H1 (cell line): ENCODE measurements around the gene TTC8. TPM values are rescaled to one million over a fixed set of nuclear protein-coding genes. Genes with fewer than 3 reads are reported as not detected.

Source experiments
- CTCF ChIA-PET: fragments of 300-600 bp; sonication (Branson Sonifier 250); formaldehyde crosslinking; loops from one replicate; lab custom pipeline; 2021; ENCODE audit not compliant: partially characterized antibody; lab: Charles Lee
- POLR2A ChIA-PET: fragments of 300-600 bp; sonication (Branson Sonifier 250); formaldehyde crosslinking; loops from one replicate; lab custom pipeline; 2021; ENCODE audit warnings: inconsistent platforms; ENCODE audit not compliant: partially characterized antibody; lab: Charles Lee
- DNase-seq, 2 experiments: peaks; one replicate each; pipeline versions ENCODE4 v3.0.0 to v3.0.0-alpha.2; 2010 to 2022; ENCODE audit warnings: low spot score in 2 of 2, low read depth in 1 of 2, mixed read lengths in 1 of 2
- FAIRE-seq: peaks from 2 replicates; lab custom pipeline; 2011; peaks lifted over from hg19 to GRCh38; lab: Jason Lieb, UNC
- H2AFZ ChIP-seq: 2 replicates; pipeline ENCODE4 v1.8.1; 2012; ENCODE audit warnings: low read length, inconsistent platforms
- H2AK5ac ChIP-seq: 2 replicates; pipeline ENCODE4 v1.6.1; 2013; ENCODE audit warnings: low read depth, low read length
- H2BK120ac ChIP-seq: replicated peaks from 2 replicates; pipeline ENCODE3; 2013; ENCODE audit warnings: low read depth, low read length, inconsistent platforms
- H2BK12ac ChIP-seq: 2 replicates; pipeline ENCODE4 v1.6.1; 2013; ENCODE audit warnings: low read depth, low read length
- H2BK15ac ChIP-seq: 2 replicates; pipeline ENCODE4 v1.6.1; 2013; ENCODE audit warnings: low read length
- H2BK20ac ChIP-seq: 2 replicates; pipeline ENCODE4 v1.6.1; 2013; ENCODE audit warnings: low read length
- H2BK5ac ChIP-seq: 2 replicates; pipeline ENCODE4 v1.6.1; 2013; ENCODE audit warnings: low read depth, low read length
- H3K14ac ChIP-seq: 2 replicates; pipeline ENCODE4 v1.6.1; 2013; ENCODE audit warnings: inconsistent platforms; ENCODE audit not compliant: insufficient read length
- H3K18ac ChIP-seq: 2 replicates; pipeline ENCODE4 v1.6.1; 2013; ENCODE audit warnings: low read length; ENCODE audit errors: extremely low read depth
- H3K23ac ChIP-seq: 2 replicates; pipeline ENCODE4 v1.6.1; 2013; ENCODE audit warnings: inconsistent platforms; ENCODE audit not compliant: insufficient read length
- H3K23me2 ChIP-seq: 2 replicates; pipeline ENCODE4 v1.6.1; 2013; ENCODE audit warnings: low read depth, low read length
- H3K27ac ChIP-seq: 2 replicates; pipeline ENCODE4 v1.6.1; 2011; ENCODE audit warnings: low read depth, low read length, inconsistent platforms
- H3K27me3 ChIP-seq, 4 experiments: replicated peaks in 1 of 4; 1 replicate in 1 of 4; 2 replicates in 3 of 4; pipeline versions ENCODE4 v1.6.1 to v1.8.1; 2011 to 2013; ENCODE audit warnings: low read length in 3 of 4, mild to moderate bottlenecking in 3 of 4, inconsistent platforms in 2 of 4, mixed read lengths in 2 of 4, moderate library complexity in 1 of 4; ENCODE audit not compliant: control insufficient read depth in 3 of 4, insufficient read depth in 3 of 4; ENCODE audit errors: extremely low read depth in 1 of 4
- H3K36me3 ChIP-seq, 4 experiments: 2 replicates each; pipeline versions ENCODE4 v1.6.1 to v1.8.1; 2011 to 2013; ENCODE audit warnings: mild to moderate bottlenecking in 4 of 4, low read length in 3 of 4, moderate library complexity in 2 of 4, control low read depth in 1 of 4, inconsistent platforms in 1 of 4; ENCODE audit not compliant: insufficient read depth in 4 of 4, control insufficient read depth in 2 of 4
- H3K4ac ChIP-seq: replicated peaks from 2 replicates; pipeline ENCODE3; 2013; ENCODE audit warnings: low read length, low read depth, mixed read lengths, inconsistent platforms; ENCODE audit not compliant: insufficient read length
- H3K4me1 ChIP-seq, 4 experiments: replicated peaks in 1 of 4; 1 replicate in 1 of 4; 2 replicates in 3 of 4; pipeline versions ENCODE4 v1.6.1 to v1.8.1; 2011 to 2013; ENCODE audit warnings: low read length in 3 of 4, inconsistent platforms in 2 of 4, mixed read lengths in 1 of 4; ENCODE audit not compliant: insufficient read depth in 4 of 4, control insufficient read depth in 3 of 4
- H3K4me2 ChIP-seq, 2 experiments: 2 replicates each; pipeline versions ENCODE4 v1.6.1 to v1.8.1; 2011 to 2013; ENCODE audit warnings: low read depth in 2 of 2, low read length in 2 of 2, control low read depth in 1 of 2, inconsistent platforms in 1 of 2, mild to moderate bottlenecking in 1 of 2; ENCODE audit not compliant: insufficient read depth in 1 of 2
- H3K4me3 ChIP-seq, 4 experiments: fragments of 200-600, 300-600 bp in 1 of 4; sonication (generic), shearing (Covaris generic), sonication (Bioruptor Twin) in 1 of 4; 2 replicates each; pipeline versions ENCODE4 v1.5.1 to v1.8.1; 2011 to 2016; ENCODE audit warnings: low read length in 4 of 4, low read depth in 3 of 4, control low read depth in 2 of 4, inconsistent platforms in 2 of 4, mild to moderate bottlenecking in 2 of 4, mixed read lengths in 1 of 4, moderate library complexity in 1 of 4; ENCODE audit not compliant: insufficient read depth in 2 of 4; ENCODE audit errors: extremely low read depth in 1 of 4
- H3K56ac ChIP-seq: replicated peaks from 2 replicates; pipeline ENCODE3; 2013; ENCODE audit warnings: low read depth, mild to moderate bottlenecking, mixed read lengths, low read length, inconsistent platforms; ENCODE audit not compliant: insufficient read length
- H3K79me1 ChIP-seq: 2 replicates; pipeline ENCODE4 v1.6.1; 2013; ENCODE audit warnings: low read depth, low read length, control low read depth
- H3K79me2 ChIP-seq, 2 experiments: 2 replicates each; pipeline versions ENCODE4 v1.6.1 to v1.8.1; 2012 to 2013; ENCODE audit warnings: low read length in 2 of 2, mild to moderate bottlenecking in 2 of 2, inconsistent platforms in 1 of 2; ENCODE audit not compliant: insufficient read depth in 2 of 2, control insufficient read depth in 1 of 2
- H3K9ac ChIP-seq, 4 experiments: replicated peaks in 1 of 4; 1 replicate in 1 of 4; 2 replicates in 3 of 4; pipeline versions ENCODE4 v1.6.1 to v1.8.1; 2011 to 2013; ENCODE audit warnings: low read depth in 3 of 4, low read length in 3 of 4, control low read depth in 2 of 4, mild to moderate bottlenecking in 2 of 4, moderate library complexity in 2 of 4, inconsistent platforms in 1 of 4; ENCODE audit errors: extremely low read depth in 1 of 4
- H3K9me3 ChIP-seq, 2 experiments: 2 replicates each; pipeline versions ENCODE4 v1.6.1 to v1.8.1; 2012 to 2013; ENCODE audit warnings: mild to moderate bottlenecking in 2 of 2, moderate library complexity in 2 of 2, control low read depth in 1 of 2, inconsistent platforms in 1 of 2, low read depth in 1 of 2, low read length in 1 of 2, mixed read lengths in 1 of 2; ENCODE audit not compliant: insufficient read depth in 2 of 2
- H4K20me1 ChIP-seq, 2 experiments: replicated peaks in 1 of 2; 2 replicates each; pipeline versions ENCODE3 to v1.8.1; 2011 to 2013; ENCODE audit warnings: inconsistent platforms in 2 of 2, low read length in 2 of 2, mild to moderate bottlenecking in 1 of 2; ENCODE audit not compliant: insufficient read depth in 2 of 2, control insufficient read depth in 1 of 2
- H4K5ac ChIP-seq: 2 replicates; pipeline ENCODE4 v1.6.1; 2013; ENCODE audit warnings: low read length, low read depth, mixed read lengths, inconsistent platforms; ENCODE audit not compliant: insufficient read length
- H4K8ac ChIP-seq: 2 replicates; pipeline ENCODE4 v1.8.0; 2013; ENCODE audit warnings: mild to moderate bottlenecking, moderate library complexity, low read length, inconsistent platforms; ENCODE audit not compliant: insufficient read depth; ENCODE audit errors: extremely low read depth
- H4K91ac ChIP-seq: replicated peaks from 2 replicates; pipeline ENCODE3; 2013; ENCODE audit warnings: low read length, mixed read lengths, inconsistent platforms; ENCODE audit not compliant: insufficient read length
- BACH1 ChIP-seq: IDR thresholded peaks from 2 replicates; pipeline ENCODE4 v1.6.1; 2012; ENCODE audit warnings: low read length, improper control_type of control experiment
- CBX5 ChIP-seq: fragments of 300-800, 300-1000 bp; sonication (generic); IDR thresholded peaks from 2 replicates; pipeline ENCODE4 v1.7.1; 2016; ENCODE audit warnings: antibody characterized with exemption, low read length, low read depth
- CEBPB ChIP-seq: IDR thresholded peaks from 2 replicates; pipeline ENCODE4 v1.6.1; 2012; ENCODE audit warnings: low read depth, low read length
- EP300 ChIP-seq, 2 experiments: IDR thresholded peaks; 1 replicate in 1 of 2; 2 replicates in 1 of 2; pipeline ENCODE4 v1.6.1; 2011 to 2012; ENCODE audit warnings: low read depth in 2 of 2, low read length in 2 of 2, mild to moderate bottlenecking in 2 of 2, borderline replicate concordance in 1 of 2, inconsistent platforms in 1 of 2, moderate library complexity in 1 of 2
- EZH2 ChIP-seq: fragments of 200-600 bp; sonication (generic); IDR thresholded peaks from 2 replicates; pipeline ENCODE4 v1.7.1; 2012; ENCODE audit warnings: low read depth, mild to moderate bottlenecking, moderate library complexity, low read length, inconsistent platforms; ENCODE audit not compliant: severe bottlenecking
- GTF2F1 ChIP-seq: IDR thresholded peaks from 2 replicates; pipeline ENCODE4 v1.6.1; 2012; ENCODE audit warnings: low read depth, low read length, improper control_type of control experiment, borderline replicate concordance
- JUN ChIP-seq: IDR thresholded peaks from 2 replicates; pipeline ENCODE4 v1.6.1; 2011; ENCODE audit warnings: low read depth, mild to moderate bottlenecking, improper control_type of control experiment, low read length
- KDM5A ChIP-seq: fragments of 200-600 bp; IDR thresholded peaks from 2 replicates; pipeline ENCODE4 v1.7.1; 2012; ENCODE audit warnings: mild to moderate bottlenecking, low read length, inconsistent platforms, mixed read lengths
- POU5F1 ChIP-seq: IDR thresholded peaks from 2 replicates; pipeline ENCODE4 v1.6.1; 2011; ENCODE audit warnings: low read depth, mild to moderate bottlenecking, low read length, moderate library complexity
- RNF2 ChIP-seq: fragments of 200-900, 300-1000 bp; sonication (generic); IDR thresholded peaks from 2 replicates; pipeline ENCODE4 v1.7.1; 2016; ENCODE audit warnings: borderline replicate concordance, low read depth, mild to moderate bottlenecking, antibody characterized with exemption, low read length; ENCODE audit not compliant: poor library complexity, severe bottlenecking; ENCODE audit errors: missing control alignments
- RXRA ChIP-seq: IDR thresholded peaks from 2 replicates; pipeline ENCODE4 v1.6.1; 2011; ENCODE audit warnings: low read depth, mild to moderate bottlenecking, low read length, moderate library complexity; ENCODE audit not compliant: insufficient read depth
- SP2 ChIP-seq: IDR thresholded peaks from 2 replicates; pipeline ENCODE4 v1.6.1; 2012; ENCODE audit warnings: mild to moderate bottlenecking, low read length, inconsistent platforms
- SUZ12 ChIP-seq: fragments of 200-600 bp; sonication (generic); IDR thresholded peaks from 2 replicates; pipeline ENCODE4 v1.6.1; 2012; ENCODE audit warnings: mild to moderate bottlenecking, inconsistent platforms, low read length, moderate library complexity, mixed read lengths
- TAF7 ChIP-seq: optimal IDR thresholded peaks from 2 replicates; pipeline ENCODE3; 2011; ENCODE audit warnings: low read depth, mild to moderate bottlenecking, inconsistent platforms, low read length, moderate library complexity, borderline replicate concordance
- TEAD4 ChIP-seq: IDR thresholded peaks from 2 replicates; pipeline ENCODE4 v1.6.1; 2012; ENCODE audit warnings: low read depth, low read length, inconsistent platforms, mixed read lengths
- WGBS, 2 experiments: shearing (Covaris generic) in 1 of 2; methylation state at CpG; one replicate each; pipeline versions ENCODE4 v1.1.6 to v1.1.7; 2013 to 2015; ENCODE audit warnings: low lambda C conversion rate in 2 of 2, mixed read lengths in 2 of 2, inconsistent platforms in 1 of 2, low coverage in 1 of 2, missing lambda C conversion rate in 1 of 2; ENCODE audit not compliant: insufficient replicate concordance in 2 of 2, insufficient coverage in 1 of 2, insufficient read length in 1 of 2; ENCODE audit errors: extremely low coverage in 1 of 2, missing lambda C conversion rate in 1 of 2; 5-methylcytosine and 5-hydroxymethylcytosine counted together
- polyA plus RNA-seq, 7 experiments: library from polyadenylated mRNA; depleted of rRNA in 3 of 7; stranded (reverse) in 5 of 7; unstranded in 2 of 7; fragments of >200 nt in 5 of 7; fragments of 200-250 nt in 2 of 7; gene quantifications; 1 replicate in 5 of 7; 2 replicates in 1 of 7; 4 replicates in 1 of 7; pipeline versions ENCODE4 v1.2.1 to v1.2.3, GENCODE V29; 2011 to 2013; ENCODE audit warnings: missing spikeins in 2 of 7, mixed read lengths in 2 of 7
- total RNA-seq: library from RNA; stranded (reverse); fragmentation: NEBNext Ultra II Directional; extraction: Animal tissue kit (Norgen Biotek cat#: 25700); gene quantifications from 2 replicates; pipeline ENCODE4 v1.2.1, GENCODE V29; 2021

The TTC8 gene
- total and polyA plus RNA-seq, 2 of the 8 experiments (the other 6 are each of a cell fraction or from before 2014, with no cell fraction given), result 13.1 to 13.5 TPM

- Histone ChIP-seq H3K23ac (no peak overlapping the region), H3K23me2 (no peaks in the 10 kb centered on the region), H4K91ac (no peak overlapping the region), H3K27ac (no peak overlapping the region), H3K9me3 (peaks cover 5 to 7% of the 10 kb centered on the region in 2 experiments; a peak in 2 of 4 replicates), H3K4ac (no peak overlapping the region), H3K18ac (no peak overlapping the region), H3K56ac (no peak overlapping the region), H3K27me3 (no peaks in the 10 kb centered on the region), H3K4me1 (no peaks in the 10 kb centered on the region), H3K4me2 (no peak overlapping the region), H3K9ac (no peak overlapping the region), H4K8ac (no peak overlapping the region), H2BK12ac (no peak overlapping the region), H2BK20ac (no peak overlapping the region), H2BK15ac (no peak overlapping the region), H3K79me2 (no peaks in the 10 kb centered on the region), H3K4me3 (no peak overlapping the region), H2AFZ (no peak overlapping the region), H4K5ac (no peak overlapping the region), H2BK120ac (no peak overlapping the region), H2AK5ac (no peak overlapping the region), H3K79me1 (no peaks in the 10 kb centered on the region), H3K14ac (no peak overlapping the region), H3K36me3 (no peaks in the 10 kb centered on the region), H2BK5ac (no peak overlapping the region), H4K20me1 (no peaks in the 10 kb centered on the region)
- ChIA-PET POLR2A (no interaction called here), CTCF (no interaction called here)
- 75% methylated on average over 6 of the region's 6 CpGs; no CpG with 5 or more reads in 1 of the 2 experiments for WGBS, 2 experiments
- DNase-seq, result no peak
- no peak for FAIRE-seq
- TF ChIP-seq RXRA (no peak), BACH1 (no peak), POU5F1 (no peak), SP2 (no peak), SUZ12 (no peak), JUN (no peak), TEAD4 (no peak), EZH2 (no peak), TAF7 (no peak), RNF2 (no peak), CEBPB (no peak), EP300 (IDR thresholded peaks at IDR 0.05; ENCODE audit: borderline replicate concordance in 1 of 2, low read depth in 2 of 2, low read length in 2 of 2) (no peak), CBX5 (no peak), GTF2F1 (no peak), KDM5A (no peak)
These were observed 21.9 kb upstream of the TTC8 start for GRCh38 chr14:88802596-88802995.
